Measurements from ENCODE around the gene PRSS27.
"Not testable (repeated sequence)": the region's sequence is repeated elsewhere in the genome, so short reads cannot be mapped to it uniquely, and the experiment has no call there.

PRSS27 gene

DNA sequence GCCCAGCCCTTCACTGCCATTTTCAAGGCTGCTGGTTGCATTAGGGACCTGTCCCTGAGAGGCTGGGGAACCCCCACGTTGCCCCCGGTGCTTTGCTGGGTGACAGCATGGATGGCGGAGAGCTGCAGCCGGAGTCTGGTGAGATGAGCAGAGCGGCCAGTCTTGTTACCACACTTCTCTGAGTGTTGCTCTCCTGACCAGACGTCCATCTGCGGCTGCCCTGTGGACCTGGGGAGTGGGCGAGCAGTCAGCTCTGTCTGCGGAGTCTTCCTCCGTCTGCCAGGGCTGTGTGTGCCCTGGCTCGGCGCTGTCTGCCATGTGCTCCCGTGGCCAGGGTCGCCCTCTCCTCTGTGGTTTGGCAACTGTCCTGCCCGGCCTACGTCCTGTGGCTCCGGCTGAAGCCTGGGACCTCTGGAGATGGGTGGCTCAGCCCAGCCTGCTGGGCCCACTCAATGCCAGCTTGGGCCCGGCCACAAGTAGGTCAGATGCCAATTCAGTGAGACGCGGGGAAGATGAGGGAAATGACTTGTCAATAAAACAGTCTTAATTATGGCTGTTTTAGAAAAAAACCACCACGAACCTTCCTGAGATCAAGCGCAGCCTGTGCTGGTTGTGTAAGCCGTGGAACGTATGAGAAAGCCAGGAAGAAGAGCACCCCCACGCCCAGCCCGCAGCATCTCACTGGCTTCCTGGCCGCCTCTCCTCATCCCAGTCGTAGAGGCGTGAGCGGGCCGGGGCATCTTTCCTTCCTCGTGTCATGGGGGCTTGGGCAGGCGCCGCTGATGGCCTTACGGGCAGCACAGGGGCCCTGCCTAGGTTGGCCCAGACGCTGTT, 29.8 kb downstream of the PRSS27 start:
- Histone ChIP-seq H3K9me3 (ENCODE audit: control insufficient read depth, insufficient read depth, low read depth, low read length) (no peaks in the 10 kb centered on the region), H3K27ac (ENCODE audit: low read depth, low read length) (no peak overlapping the region), H3K9ac (ENCODE audit: low read length) (no peak overlapping the region), H3K4me1 (ENCODE audit: control insufficient read depth, insufficient read depth, low read length) (peaks cover 6% of the 10 kb centered on the region; the same call in 1 of the 2 replicates), H3K27me3 (ENCODE audit: control insufficient read depth, insufficient read depth, low read length) (no peaks in the 10 kb centered on the region), H3K36me3 (ENCODE audit: control insufficient read depth, insufficient read depth, low read length) (peaks cover 10% of the 10 kb centered on the region; the same call in 1 of the 2 replicates), H3K4me3 (ENCODE audit: low read depth, low read length) (no peak overlapping the region)

DNA sequence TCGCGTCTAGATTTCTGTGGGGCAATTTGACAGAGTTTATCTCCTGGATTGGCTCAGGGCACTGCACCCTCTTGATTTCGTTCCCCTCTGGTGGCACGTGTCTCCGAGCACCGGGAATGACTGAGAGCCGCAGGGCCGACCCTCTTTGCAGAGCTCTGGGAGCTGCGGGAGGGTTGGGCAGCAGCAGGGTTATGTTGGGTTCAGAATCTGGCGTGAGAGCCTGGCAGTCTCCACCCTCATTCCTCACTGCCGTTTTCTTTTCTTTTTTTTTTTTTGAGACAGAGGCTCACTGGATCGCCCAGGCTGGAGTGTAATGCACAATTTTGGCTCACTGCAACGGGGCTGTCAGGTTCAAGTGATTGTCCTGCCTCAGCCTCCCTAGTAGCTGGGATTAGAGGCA, 30.6 kb downstream of the PRSS27 start:
- not testable (repeated sequence) for H3K4me3 ChIP-seq (ENCODE audit: low read depth, low read length); H3K4me1 ChIP-seq (ENCODE audit: control insufficient read depth, insufficient read depth, low read length); H3K27me3 ChIP-seq (ENCODE audit: control insufficient read depth, insufficient read depth, low read length); H3K36me3 ChIP-seq (ENCODE audit: control insufficient read depth, insufficient read depth, low read length); H3K9me3 ChIP-seq (ENCODE audit: control insufficient read depth, insufficient read depth, low read depth, low read length); H3K27ac ChIP-seq (ENCODE audit: low read depth, low read length); H3K9ac ChIP-seq (ENCODE audit: low read length)

DNA sequence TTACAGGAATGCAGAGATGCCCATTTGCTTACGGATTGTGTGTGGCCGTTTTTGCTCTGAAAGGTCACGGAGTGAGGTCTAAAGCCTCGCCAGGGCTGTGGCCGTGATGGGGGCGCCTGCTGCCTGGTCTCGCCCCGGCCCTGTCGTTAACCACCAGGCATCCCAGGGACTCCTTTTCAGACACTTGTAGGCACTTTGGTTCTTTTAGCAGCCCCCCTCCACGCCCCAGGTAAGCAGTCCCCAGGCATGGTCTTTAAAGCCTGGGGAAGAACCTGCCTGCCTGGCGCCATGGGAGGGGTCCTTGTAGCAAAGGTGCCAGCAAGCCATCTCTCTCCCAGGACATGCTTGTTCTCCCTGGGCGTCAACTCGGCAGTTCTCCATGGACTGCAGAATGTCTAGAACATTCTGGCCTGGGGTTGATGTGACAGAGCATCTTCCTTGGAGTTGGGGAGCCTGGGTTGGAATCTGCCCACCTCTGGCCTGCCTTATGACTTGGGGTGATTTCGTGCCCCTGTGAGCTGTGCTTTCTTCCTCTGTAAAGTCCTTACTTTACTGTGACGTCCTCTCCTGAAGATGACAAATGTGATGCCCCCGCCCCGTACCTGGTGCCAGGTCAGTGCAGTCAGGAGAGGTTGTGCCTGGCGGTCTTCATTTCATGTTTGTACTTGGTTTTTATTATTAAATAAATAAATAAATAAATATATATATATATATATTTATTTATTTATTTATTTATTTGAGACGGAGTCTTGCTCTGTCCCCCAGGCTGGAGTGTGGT, 32.3 kb downstream of the PRSS27 start:
- H3K4me1 ChIP-seq (ENCODE audit: control insufficient read depth, insufficient read depth, low read length), result no peaks in the 10 kb centered on the region; the same call in 1 of the 2 replicates
- no peak overlapping the region for H3K9ac ChIP-seq (ENCODE audit: low read length)
- H3K36me3 ChIP-seq (ENCODE audit: control insufficient read depth, insufficient read depth, low read length), result peaks cover 10% of the 10 kb centered on the region; the same call in 1 of the 2 replicates
- H3K9me3 ChIP-seq (ENCODE audit: control insufficient read depth, insufficient read depth, low read depth, low read length), result no peaks in the 10 kb centered on the region
- H3K4me3 ChIP-seq (ENCODE audit: low read depth, low read length), result no peak overlapping the region
- H3K27me3 ChIP-seq (ENCODE audit: control insufficient read depth, insufficient read depth, low read length), result no peaks in the 10 kb centered on the region
- no peak overlapping the region for H3K27ac ChIP-seq (ENCODE audit: low read depth, low read length)

DNA sequence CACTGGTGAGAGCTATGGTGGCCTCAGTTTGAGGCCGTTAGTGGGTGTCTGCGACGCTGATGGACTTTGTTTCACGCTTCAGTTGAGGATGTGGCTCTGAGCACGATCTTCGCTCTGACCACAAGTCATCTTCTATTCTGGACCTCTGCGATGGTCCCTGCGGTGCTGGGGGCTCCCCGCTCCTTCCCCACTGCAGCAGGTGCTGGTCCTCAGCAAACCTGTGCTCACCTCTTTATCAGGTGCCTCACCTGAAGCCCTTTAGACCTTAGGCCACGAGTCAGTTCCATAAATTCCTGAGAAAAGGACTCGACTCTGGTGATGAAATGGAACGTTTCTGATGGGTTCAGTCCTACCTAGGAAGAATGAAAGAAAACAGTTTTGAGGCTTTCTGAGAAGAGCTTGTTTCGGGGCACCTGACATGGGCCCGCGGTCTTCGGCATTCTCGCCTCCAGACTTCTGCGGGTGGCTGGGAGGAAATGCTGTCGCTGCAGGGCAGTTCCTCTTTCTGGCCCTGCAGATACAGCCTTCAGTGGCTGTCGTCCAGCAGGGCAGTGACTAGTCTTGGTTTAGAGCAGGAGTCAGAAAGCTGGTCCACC, 33.0 kb downstream of the PRSS27 start:
- Histone ChIP-seq H3K4me1 (ENCODE audit: control insufficient read depth, insufficient read depth, low read length) (no peaks in the 10 kb centered on the region; the same call in 1 of the 2 replicates), H3K27me3 (ENCODE audit: control insufficient read depth, insufficient read depth, low read length) (no peaks in the 10 kb centered on the region), H3K9ac (ENCODE audit: low read length) (no peak overlapping the region), H3K9me3 (ENCODE audit: control insufficient read depth, insufficient read depth, low read depth, low read length) (no peaks in the 10 kb centered on the region), H3K27ac (ENCODE audit: low read depth, low read length) (no peak overlapping the region), H3K4me3 (ENCODE audit: low read depth, low read length) (no peak overlapping the region), H3K36me3 (ENCODE audit: control insufficient read depth, insufficient read depth, low read length) (peaks cover 10% of the 10 kb centered on the region; the same call in 1 of the 2 replicates)

DNA sequence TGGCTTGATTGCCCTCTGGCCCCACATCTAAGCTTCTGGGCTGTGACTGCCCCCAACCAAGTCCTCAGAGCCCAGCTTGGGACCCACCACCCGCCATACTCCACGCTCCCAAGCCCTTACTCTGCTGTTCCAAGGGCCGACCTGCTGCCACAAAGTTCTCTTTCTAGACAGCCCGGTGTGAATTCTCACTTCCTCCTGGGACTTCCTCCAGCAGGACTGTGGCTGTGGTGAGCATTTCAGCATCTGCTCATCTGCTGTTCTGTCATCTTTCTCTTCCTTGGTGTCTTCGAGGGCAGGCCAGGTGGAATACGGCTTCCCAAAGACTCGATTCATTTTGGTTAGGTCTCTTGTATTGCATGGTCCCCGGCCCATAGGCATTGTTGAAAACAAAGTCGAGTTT, 33.9 kb downstream of the PRSS27 start:
- H3K4me3 ChIP-seq (ENCODE audit: low read depth, low read length); H3K4me1 ChIP-seq (ENCODE audit: control insufficient read depth, insufficient read depth, low read length); H3K9ac ChIP-seq (ENCODE audit: low read length); H3K27ac ChIP-seq (ENCODE audit: low read depth, low read length); H3K27me3 ChIP-seq (ENCODE audit: control insufficient read depth, insufficient read depth, low read length); H3K36me3 ChIP-seq (ENCODE audit: control insufficient read depth, insufficient read depth, low read length); H3K9me3 ChIP-seq (ENCODE audit: control insufficient read depth, insufficient read depth, low read depth, low read length): not testable (repeated sequence)

DNA sequence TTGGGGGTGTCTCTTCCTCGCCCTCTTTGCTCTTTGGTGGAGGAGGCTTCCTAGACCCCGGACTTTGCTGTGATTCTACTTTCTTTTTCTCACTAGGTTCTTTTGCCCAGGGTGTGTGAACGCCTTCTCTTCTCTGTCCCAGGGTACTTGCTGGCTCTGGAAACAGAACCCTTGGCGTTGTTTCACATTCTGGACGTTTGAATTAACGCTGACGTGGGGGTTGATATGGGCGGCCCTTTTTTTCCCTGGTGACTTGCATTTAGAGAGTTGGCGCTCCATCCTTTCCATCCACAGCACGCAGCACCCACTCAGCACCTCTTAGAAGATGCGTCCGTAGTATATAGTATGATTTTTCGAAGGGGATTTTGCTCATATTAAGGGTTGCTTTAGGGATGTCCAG, 37.0 kb downstream of the PRSS27 start:
- H3K36me3 ChIP-seq (ENCODE audit: control insufficient read depth, insufficient read depth, low read length); H3K4me1 ChIP-seq (ENCODE audit: control insufficient read depth, insufficient read depth, low read length); H3K27ac ChIP-seq (ENCODE audit: low read depth, low read length); H3K9me3 ChIP-seq (ENCODE audit: control insufficient read depth, insufficient read depth, low read depth, low read length); H3K27me3 ChIP-seq (ENCODE audit: control insufficient read depth, insufficient read depth, low read length): not testable (repeated sequence)
- H3K4me3 ChIP-seq (ENCODE audit: low read depth, low read length), result peak overlapping the region; percentile 85
- peak overlapping the region; percentile 92 for H3K9ac ChIP-seq (ENCODE audit: low read length)

DNA sequence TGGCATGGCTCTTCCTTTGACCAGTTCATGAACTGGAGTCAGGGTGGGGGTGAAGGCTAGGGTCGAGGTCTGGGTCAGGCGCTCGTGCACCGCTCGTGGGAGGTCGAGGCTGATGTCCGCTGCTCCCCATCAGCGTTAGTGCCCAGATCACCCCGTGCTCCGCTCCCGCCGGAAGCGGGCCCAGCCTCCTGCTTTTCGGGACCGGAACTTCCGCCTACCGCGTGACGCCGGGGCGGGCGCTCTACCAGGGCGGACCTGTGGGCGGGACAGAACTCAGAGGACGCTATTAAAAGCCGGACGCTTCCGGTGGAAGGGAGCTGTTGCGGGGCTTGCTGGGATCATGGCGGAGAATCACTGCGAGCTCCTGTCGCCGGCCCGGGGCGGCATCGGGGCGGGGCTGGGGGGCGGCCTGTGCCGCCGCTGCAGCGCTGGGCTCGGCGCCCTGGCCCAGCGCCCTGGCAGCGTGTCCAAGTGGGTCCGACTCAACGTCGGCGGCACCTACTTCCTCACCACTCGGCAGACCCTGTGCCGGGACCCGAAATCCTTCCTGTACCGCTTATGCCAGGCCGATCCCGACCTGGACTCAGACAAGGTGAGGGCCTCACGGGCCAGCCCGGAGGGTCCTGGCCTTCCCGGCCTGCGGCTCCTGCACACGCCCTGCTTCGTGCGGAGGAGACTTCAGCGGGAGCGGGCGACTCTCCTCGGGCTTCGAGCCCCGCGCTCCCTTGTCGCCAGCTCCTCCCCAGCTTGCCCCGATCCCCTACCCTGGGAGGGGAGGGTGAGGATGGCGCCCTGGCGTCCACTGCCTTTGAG, 37.6 kb downstream of the PRSS27 start, which contains the start of gene KCTD5:
KCTD5 (plus strand) TSS at position 315 of the 813 bp plus-strand sequence; CDS start at position 341, 26 bp downstream.
- H3K36me3 ChIP-seq (ENCODE audit: control insufficient read depth, insufficient read depth, low read length), result no peaks in the 10 kb centered on the region
- H3K4me1 ChIP-seq (ENCODE audit: control insufficient read depth, insufficient read depth, low read length), result no peaks in the 10 kb centered on the region
- peak within 1 kb of the TSS; percentile 83; the same call in 1 of the 2 replicates for H3K27ac ChIP-seq (ENCODE audit: low read depth, low read length)
- H3K27me3 ChIP-seq (ENCODE audit: control insufficient read depth, insufficient read depth, low read length), result no peaks in the 10 kb centered on the region
- peak within 1 kb of the TSS; percentile 92 for H3K9ac ChIP-seq (ENCODE audit: low read length)
- H3K9me3 ChIP-seq (ENCODE audit: control insufficient read depth, insufficient read depth, low read depth, low read length), result no peaks in the 10 kb centered on the region
- H3K4me3 ChIP-seq (ENCODE audit: low read depth, low read length), result peak within 1 kb of the TSS; percentile 85

DNA sequence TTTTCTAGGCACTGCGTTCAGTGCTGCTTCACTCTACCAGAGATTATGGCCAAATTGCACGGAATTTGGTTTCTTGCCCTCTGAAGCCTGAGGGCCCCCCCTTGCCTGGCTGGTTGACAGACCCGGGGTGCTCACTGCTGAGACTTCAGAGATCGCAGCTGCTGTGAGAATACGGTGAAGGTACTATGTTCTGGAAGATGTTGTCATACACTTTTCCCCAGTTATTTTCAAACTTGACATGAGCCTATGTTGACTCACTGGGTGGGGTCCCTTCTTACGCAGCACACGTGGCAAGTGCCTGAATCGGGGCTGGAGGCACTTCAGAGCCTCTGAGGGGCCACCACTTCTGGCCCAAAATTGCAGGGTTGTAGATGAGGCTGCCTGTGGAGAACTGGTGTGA, 39.7 kb downstream of the PRSS27 start:
- not testable (repeated sequence) for H3K4me1 ChIP-seq (ENCODE audit: control insufficient read depth, insufficient read depth, low read length); H3K9ac ChIP-seq (ENCODE audit: low read length); H3K9me3 ChIP-seq (ENCODE audit: control insufficient read depth, insufficient read depth, low read depth, low read length); H3K36me3 ChIP-seq (ENCODE audit: control insufficient read depth, insufficient read depth, low read length); H3K27me3 ChIP-seq (ENCODE audit: control insufficient read depth, insufficient read depth, low read length); H3K4me3 ChIP-seq (ENCODE audit: low read depth, low read length); H3K27ac ChIP-seq (ENCODE audit: low read depth, low read length)

DNA sequence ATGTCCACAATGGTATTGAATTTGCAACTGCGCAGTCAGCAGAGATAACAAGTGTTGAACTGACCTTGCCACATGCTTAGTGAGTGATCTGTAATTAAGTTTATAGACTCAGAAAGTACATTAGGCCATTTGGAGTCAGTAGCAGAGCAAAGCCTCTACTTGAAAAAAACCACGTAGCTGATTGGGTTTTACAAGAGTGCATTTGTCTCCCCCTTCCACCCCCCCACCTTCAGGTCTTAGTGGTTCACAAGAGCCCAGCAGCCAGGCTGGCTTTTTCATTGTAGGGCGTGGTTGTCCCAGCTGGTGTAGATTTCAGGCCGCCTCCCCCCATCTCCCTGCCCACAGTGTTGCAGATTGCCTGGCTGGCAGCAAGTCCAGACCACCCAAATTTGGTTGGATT, 40.1 kb downstream of the PRSS27 start:
- H3K4me3 ChIP-seq (ENCODE audit: low read depth, low read length); H3K9ac ChIP-seq (ENCODE audit: low read length); H3K4me1 ChIP-seq (ENCODE audit: control insufficient read depth, insufficient read depth, low read length); H3K36me3 ChIP-seq (ENCODE audit: control insufficient read depth, insufficient read depth, low read length); H3K27ac ChIP-seq (ENCODE audit: low read depth, low read length); H3K27me3 ChIP-seq (ENCODE audit: control insufficient read depth, insufficient read depth, low read length); H3K9me3 ChIP-seq (ENCODE audit: control insufficient read depth, insufficient read depth, low read depth, low read length): not testable (repeated sequence)

DNA sequence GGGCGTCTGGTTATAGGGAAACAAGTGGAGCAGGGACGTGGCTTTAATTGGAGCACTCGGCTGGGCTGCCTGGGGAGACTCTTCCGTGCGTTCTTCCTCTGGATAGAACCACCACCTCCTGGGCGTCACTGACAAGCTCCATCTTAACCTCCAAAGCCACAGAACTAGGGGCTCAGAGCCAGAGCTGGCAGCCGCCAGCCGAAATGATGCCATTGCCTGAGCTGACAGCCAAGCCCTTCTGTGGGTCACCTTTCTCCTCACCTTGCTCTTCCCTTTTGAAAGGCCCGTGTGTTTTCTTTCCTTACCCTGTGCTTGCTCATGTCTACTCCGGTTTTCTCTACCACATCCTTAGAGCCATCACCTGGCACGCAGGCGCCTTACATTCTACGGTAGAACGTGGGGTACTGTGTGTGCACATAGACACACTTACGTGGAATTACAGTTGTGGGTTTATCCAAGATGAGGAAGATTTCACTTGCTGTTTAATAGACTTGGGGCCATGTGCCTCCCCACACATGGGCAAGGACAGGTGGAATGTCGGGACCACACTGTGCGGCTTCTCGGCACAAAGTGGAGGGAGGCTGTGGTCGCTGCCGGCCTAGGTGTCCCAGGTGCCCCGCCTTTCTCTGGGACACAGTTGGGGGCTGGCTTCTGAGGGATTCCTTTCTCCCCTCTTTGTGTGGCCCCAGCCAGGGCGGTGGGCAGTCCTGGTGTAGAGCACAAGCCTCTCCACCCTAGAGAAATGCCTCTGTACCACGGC, 41.6 kb downstream of the PRSS27 start:
- not testable (repeated sequence) for H3K36me3 ChIP-seq (ENCODE audit: control insufficient read depth, insufficient read depth, low read length); H3K9ac ChIP-seq (ENCODE audit: low read length); H3K27ac ChIP-seq (ENCODE audit: low read depth, low read length); H3K4me3 ChIP-seq (ENCODE audit: low read depth, low read length); H3K27me3 ChIP-seq (ENCODE audit: control insufficient read depth, insufficient read depth, low read length); H3K4me1 ChIP-seq (ENCODE audit: control insufficient read depth, insufficient read depth, low read length); H3K9me3 ChIP-seq (ENCODE audit: control insufficient read depth, insufficient read depth, low read depth, low read length)
